H9 (cell line): ENCODE results near the gene CFAP73. TPM values are rescaled to one million over a fixed set of nuclear protein-coding genes. Genes with fewer than 3 reads are reported as not detected.

Experiments used
- DNase-seq: peaks from one replicate; pipeline ENCODE4 v3.0.0-alpha.2; 2017
- H2AFZ ChIP-seq: one replicate; pipeline ENCODE4 v1.6.1; 2013; ENCODE audit warnings: mild to moderate bottlenecking, low read length, control low read depth, moderate library complexity
- H2AK5ac ChIP-seq: 2 replicates; pipeline ENCODE4 v1.6.1; 2013; ENCODE audit warnings: low read length, control low read depth, mixed read lengths; ENCODE audit not compliant: insufficient read length
- H2BK120ac ChIP-seq: one replicate; pipeline ENCODE4 v1.6.1; 2013; ENCODE audit warnings: low read depth, mild to moderate bottlenecking, low read length, control low read depth, inconsistent platforms; ENCODE audit not compliant: poor library complexity, severe bottlenecking
- H2BK12ac ChIP-seq: 2 replicates; pipeline ENCODE4 v1.6.1; 2013; ENCODE audit warnings: low read length, control low read depth, mixed read lengths, low read depth; ENCODE audit not compliant: insufficient read length
- H2BK15ac ChIP-seq: 2 replicates; pipeline ENCODE4 v1.6.1; 2013; ENCODE audit warnings: low read depth, low read length, control low read depth
- H2BK20ac ChIP-seq: one replicate; pipeline ENCODE4 v1.6.1; 2013; ENCODE audit warnings: low read depth, mild to moderate bottlenecking, low read length, control low read depth, inconsistent platforms; ENCODE audit not compliant: poor library complexity, severe bottlenecking
- H2BK5ac ChIP-seq: 2 replicates; pipeline ENCODE4 v1.6.1; 2013; ENCODE audit warnings: low read length, control low read depth, mixed read lengths; ENCODE audit not compliant: insufficient read length
- H3K14ac ChIP-seq: 2 replicates; pipeline ENCODE4 v1.6.1; 2013; ENCODE audit warnings: low read length, control low read depth; ENCODE audit not compliant: insufficient read depth
- H3K18ac ChIP-seq: 2 replicates; pipeline ENCODE4 v1.6.1; 2013; ENCODE audit warnings: low read depth, mild to moderate bottlenecking, mixed read lengths, low read length, control low read depth; ENCODE audit not compliant: insufficient read length
- H3K23ac ChIP-seq: 2 replicates; pipeline ENCODE4 v1.6.1; 2013; ENCODE audit warnings: low read length, control low read depth, mixed read lengths, low read depth; ENCODE audit not compliant: insufficient read length
- H3K23me2 ChIP-seq: 2 replicates; pipeline ENCODE4 v1.6.1; 2013; ENCODE audit warnings: low read depth, mild to moderate bottlenecking, mixed read lengths, low read length, control low read depth; ENCODE audit not compliant: insufficient read length, poor library complexity, severe bottlenecking
- H3K27ac ChIP-seq: 2 replicates; pipeline ENCODE4 v1.5.1; 2013; ENCODE audit warnings: low read length, control low read depth, mixed read lengths, low read depth; ENCODE audit not compliant: insufficient read length
- H3K27me3 ChIP-seq: 2 replicates; pipeline ENCODE4 v1.6.1; 2013; ENCODE audit warnings: low read length, control low read depth, inconsistent platforms; ENCODE audit not compliant: insufficient read depth
- H3K4ac ChIP-seq: 2 replicates; pipeline ENCODE4 v1.6.1; 2013; ENCODE audit warnings: low read depth, mild to moderate bottlenecking, control low read depth, inconsistent platforms, low read length, moderate library complexity
- H3K4me1 ChIP-seq: 2 replicates; pipeline ENCODE4 v1.6.1; 2013; ENCODE audit warnings: low read length, control low read depth, inconsistent platforms; ENCODE audit not compliant: insufficient read depth
- H3K4me2 ChIP-seq: 2 replicates; pipeline ENCODE4 v1.6.1; 2013; ENCODE audit warnings: low read length, control low read depth, mixed read lengths; ENCODE audit not compliant: insufficient read length, insufficient read depth
- H3K56ac ChIP-seq: 2 replicates; pipeline ENCODE4 v1.6.1; 2013; ENCODE audit warnings: low read depth, mild to moderate bottlenecking, mixed read lengths, low read length, control low read depth; ENCODE audit not compliant: insufficient read length
- H3K79me1 ChIP-seq: 2 replicates; pipeline ENCODE4 v1.6.1; 2013; ENCODE audit warnings: low read depth, mild to moderate bottlenecking, moderate library complexity, low read length, control low read depth, inconsistent platforms; ENCODE audit not compliant: insufficient read depth, poor library complexity, severe bottlenecking
- H3K79me2 ChIP-seq: 2 replicates; pipeline ENCODE4 v1.6.1; 2013; ENCODE audit warnings: low read length, control low read depth, inconsistent platforms; ENCODE audit not compliant: insufficient read depth
- H3K9ac ChIP-seq: 2 replicates; pipeline ENCODE4 v1.6.1; 2013; ENCODE audit warnings: low read length, control low read depth, mixed read lengths; ENCODE audit not compliant: insufficient read length; ENCODE audit errors: extremely low read depth
- H3K9me3 ChIP-seq: one replicate; pipeline ENCODE4 v1.6.1; 2013; ENCODE audit warnings: low read depth, low read length, inconsistent platforms; ENCODE audit not compliant: control insufficient read depth
- H3T11ph ChIP-seq: one replicate; pipeline ENCODE4 v1.6.1; 2013; ENCODE audit warnings: mild to moderate bottlenecking, low read length, control low read depth, inconsistent platforms
- H4K20me1 ChIP-seq: one replicate; pipeline ENCODE4 v1.6.1; 2013; ENCODE audit not compliant: control insufficient read depth, insufficient read length, insufficient read depth
- H4K5ac ChIP-seq: 2 replicates; pipeline ENCODE4 v1.6.1; 2013; ENCODE audit warnings: low read depth, mild to moderate bottlenecking, mixed read lengths, low read length, control low read depth; ENCODE audit not compliant: insufficient read length
- H4K8ac ChIP-seq: replicated peaks from 2 replicates; pipeline ENCODE4 v1.6.1; 2013; ENCODE audit warnings: low read length, control low read depth, mixed read lengths, low read depth; ENCODE audit not compliant: insufficient read length
- H4K91ac ChIP-seq: 2 replicates; pipeline ENCODE4 v1.6.1; 2013; ENCODE audit warnings: low read depth, mild to moderate bottlenecking, moderate library complexity, mixed read lengths, low read length, control low read depth; ENCODE audit not compliant: insufficient read length
- H3K27ac Mint-ChIP-seq, 3 experiments: 2 replicates in 2 of 3; 3 replicates in 1 of 3; pipeline ENCODE4 v1.8.0; 2020 to 2021; ENCODE audit warnings: mixed read lengths in 3 of 3, mild to moderate bottlenecking in 1 of 3, moderate library complexity in 1 of 3
- H3K27me3 Mint-ChIP-seq: 2 replicates; pipeline ENCODE4 v1.8.0; 2021; ENCODE audit warnings: low read depth, mild to moderate bottlenecking, moderate library complexity, mixed read lengths
- H3K36me3 Mint-ChIP-seq, 3 experiments: 2 replicates in 2 of 3; 3 replicates in 1 of 3; pipeline ENCODE4 v1.8.0; 2020 to 2021; ENCODE audit warnings: low read depth in 3 of 3, mixed read lengths in 3 of 3; ENCODE audit not compliant: insufficient read depth in 1 of 3
- H3K4me1 Mint-ChIP-seq, 2 experiments: 2 replicates each; pipeline ENCODE4 v1.8.0; 2020; ENCODE audit warnings: mixed read lengths in 2 of 2
- H3K4me3 Mint-ChIP-seq, 2 experiments: 2 replicates in 1 of 2; 3 replicates in 1 of 2; pipeline ENCODE4 v1.8.0; 2020 to 2021; ENCODE audit warnings: mild to moderate bottlenecking in 2 of 2, mixed read lengths in 2 of 2, moderate library complexity in 1 of 2
- H3K9me3 Mint-ChIP-seq, 2 experiments: 2 replicates in 1 of 2; 3 replicates in 1 of 2; pipeline ENCODE4 v1.8.0; 2020; ENCODE audit warnings: mild to moderate bottlenecking in 2 of 2, mixed read lengths in 2 of 2, moderate library complexity in 1 of 2
- CTCF ChIP-seq: fragments of 200-600 bp; sonication (generic); conservative IDR thresholded peaks from 3 replicates; pipeline ENCODE4 v1.8.0; 2021; ENCODE audit warnings: antibody characterized with exemption, mild to moderate bottlenecking
- WGBS: extraction: QIAGEN DNeasy Blood & Tissue Kit; methylation state at CpG from one replicate; pipeline ENCODE4 v1.1.7; 2013; ENCODE audit warnings: missing lambda C conversion rate, low lambda C conversion rate, mixed read lengths; ENCODE audit not compliant: insufficient read length; ENCODE audit errors: extremely low coverage; 5-methylcytosine and 5-hydroxymethylcytosine counted together
- total RNA-seq: library from RNA; stranded (reverse); gene quantifications from 2 replicates; pipeline ENCODE4 v1.2.1, GENCODE V29; 2021

Gene CFAP73
- total RNA-seq, 1 experiment from 2014 or later, result not detected

DNA sequence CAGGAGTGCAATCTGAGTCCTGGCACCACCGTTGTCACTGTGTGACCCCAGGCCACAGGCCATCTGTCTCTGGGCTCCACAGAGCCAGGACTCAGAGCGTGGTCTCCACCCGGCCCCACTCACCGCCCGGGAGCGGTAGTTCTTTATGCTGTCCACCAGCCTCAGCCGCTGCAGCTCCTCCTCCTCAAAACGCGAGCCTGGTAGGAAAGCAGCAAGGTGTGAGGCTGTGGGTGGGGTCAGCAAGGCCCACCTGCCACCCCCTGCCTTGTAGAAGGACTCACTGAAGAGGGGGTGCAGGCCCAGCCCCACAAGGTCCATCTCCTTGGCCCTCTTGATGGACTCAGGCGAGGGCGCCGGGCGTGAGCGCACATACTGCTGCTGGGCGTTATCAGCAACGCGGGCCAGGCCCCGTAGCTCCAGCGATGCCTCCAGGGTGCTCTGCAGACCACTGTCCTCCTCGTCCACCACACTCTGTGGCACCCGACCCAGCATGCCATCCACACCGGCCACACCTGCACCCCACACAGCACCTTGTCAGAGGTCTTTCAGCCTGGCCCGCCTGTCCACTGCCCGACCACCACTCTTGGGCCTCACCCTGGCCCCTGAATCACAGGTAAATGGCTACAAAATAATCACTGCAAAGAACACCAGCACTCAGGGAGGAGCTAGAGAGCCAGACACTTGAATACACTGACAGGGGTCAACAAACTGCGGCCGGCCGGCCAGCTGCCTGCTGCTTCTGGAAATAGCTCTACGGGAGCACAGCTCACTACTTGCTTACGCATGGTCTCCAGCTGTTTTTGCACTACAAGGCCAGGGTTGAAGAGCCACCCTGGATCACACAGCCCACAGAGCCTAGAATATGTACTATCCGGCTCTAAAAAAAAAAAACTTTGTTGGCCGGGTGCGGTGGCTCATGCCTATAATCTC lies 16.3 kb downstream of the CFAP73 start:
- Histone ChIP-seq H3K4me1 (no peaks in the 10 kb centered on the region), H3K79me1 (no peaks in the 10 kb centered on the region)
- peak overlapping the region in 2 of 3 experiments; percentile 51 to 92; a peak in 4 of 7 replicates for H3K27ac Mint-ChIP-seq

More for the DNA sequence above, 16.3 kb downstream of the CFAP73 start:
- no peak overlapping the region for H4K91ac ChIP-seq
- no peak overlapping the region for H2BK5ac ChIP-seq
- H2AK5ac ChIP-seq, result no peak overlapping the region
- no peak overlapping the region for H3K4me2 ChIP-seq
- no peaks in the 10 kb centered on the region for H4K20me1 ChIP-seq
- no peak overlapping the region for H3T11ph ChIP-seq
- no peak overlapping the region for H3K14ac ChIP-seq
- no peak overlapping the region for H2BK120ac ChIP-seq
- H3K36me3 Mint-ChIP-seq, result peaks cover 21 to 67% (median 64%) of the 10 kb centered on the region in 3 experiments
- no CpG with 5 or more reads among the region's 32 CpGs for WGBS
- no peak overlapping the region for H3K23ac ChIP-seq
- H3K18ac ChIP-seq, result no peak overlapping the region
- H3K4ac ChIP-seq, result no peak overlapping the region
- H3K79me2 ChIP-seq, result no peaks in the 10 kb centered on the region
- no peak overlapping the region for H2BK15ac ChIP-seq
- H3K9me3 ChIP-seq, result no peaks in the 10 kb centered on the region
- H3K27me3 ChIP-seq, result no peaks in the 10 kb centered on the region
- H3K9me3 Mint-ChIP-seq, result no peaks in the 10 kb centered on the region
- H2BK12ac ChIP-seq, result no peak overlapping the region
- no peak overlapping the region for H4K5ac ChIP-seq
- no peak overlapping the region for H2AFZ ChIP-seq
- peaks cover 3% of the 10 kb centered on the region for H3K23me2 ChIP-seq
- DNase-seq, result no peak
- peaks cover 11 to 25% of the 10 kb centered on the region in 2 experiments for H3K4me1 Mint-ChIP-seq
- no peak overlapping the region for H3K9ac ChIP-seq
- TF ChIP-seq CTCF, result no peak
- H3K27me3 Mint-ChIP-seq, result no peaks in the 10 kb centered on the region; the same call in 1 of the 2 replicates
- no peak overlapping the region for H2BK20ac ChIP-seq
- no peak overlapping the region for H3K4me3 Mint-ChIP-seq
- no peak overlapping the region for H3K27ac ChIP-seq
- H4K8ac ChIP-seq, result no peak overlapping the region
- H3K56ac ChIP-seq, result no peak overlapping the region
